ENCODE data around the gene SESN1. TPM values are rescaled to one million over a fixed set of nuclear protein-coding genes. Genes with fewer than 3 reads are reported as not detected.

Gene SESN1
- polyA plus RNA-seq, 3 donors = 1.8 to 21.0 (median 3.1) TPM

DNA sequence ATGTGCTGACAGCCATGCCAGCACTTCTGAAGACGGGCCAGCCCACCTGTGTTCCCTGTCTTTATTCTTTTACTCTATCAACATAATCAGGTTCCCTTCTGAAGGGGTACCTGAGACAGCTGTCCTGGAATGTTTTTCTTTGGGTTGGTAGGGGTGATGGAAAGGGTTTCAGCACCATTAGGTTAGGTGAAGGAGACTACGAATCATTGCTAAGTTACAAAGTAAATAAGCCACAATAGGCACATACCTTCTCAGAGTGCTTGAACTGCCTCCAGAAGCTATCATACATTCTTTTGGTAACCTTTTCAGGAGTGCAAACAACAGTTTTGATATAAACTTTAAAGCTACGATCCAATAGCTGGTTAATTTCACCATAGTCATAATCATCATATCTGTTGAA is 106.3 kb downstream of the SESN1 start:
- H3K27ac ChIP-seq (ENCODE audit: low read depth in 1 of 2, low read length in 2 of 2) = no peak overlapping the region
- H3K79me2 ChIP-seq (ENCODE audit: insufficient read depth, low read length) = no peaks in the 10 kb centered on the region
- TF ChIP-seq, protein P1, sequence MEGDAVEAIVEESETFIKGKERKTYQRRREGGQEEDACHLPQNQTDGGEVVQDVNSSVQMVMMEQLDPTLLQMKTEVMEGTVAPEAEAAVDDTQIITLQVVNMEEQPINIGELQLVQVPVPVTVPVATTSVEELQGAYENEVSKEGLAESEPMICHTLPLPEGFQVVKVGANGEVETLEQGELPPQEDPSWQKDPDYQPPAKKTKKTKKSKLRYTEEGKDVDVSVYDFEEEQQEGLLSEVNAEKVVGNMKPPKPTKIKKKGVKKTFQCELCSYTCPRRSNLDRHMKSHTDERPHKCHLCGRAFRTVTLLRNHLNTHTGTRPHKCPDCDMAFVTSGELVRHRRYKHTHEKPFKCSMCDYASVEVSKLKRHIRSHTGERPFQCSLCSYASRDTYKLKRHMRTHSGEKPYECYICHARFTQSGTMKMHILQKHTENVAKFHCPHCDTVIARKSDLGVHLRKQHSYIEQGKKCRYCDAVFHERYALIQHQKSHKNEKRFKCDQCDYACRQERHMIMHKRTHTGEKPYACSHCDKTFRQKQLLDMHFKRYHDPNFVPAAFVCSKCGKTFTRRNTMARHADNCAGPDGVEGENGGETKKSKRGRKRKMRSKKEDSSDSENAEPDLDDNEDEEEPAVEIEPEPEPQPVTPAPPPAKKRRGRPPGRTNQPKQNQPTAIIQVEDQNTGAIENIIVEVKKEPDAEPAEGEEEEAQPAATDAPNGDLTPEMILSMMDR (IDR thresholded peaks at IDR 0.05) = no peak
- H3K4me3 ChIP-seq (replicated peaks in 1 of 3; ENCODE audit: low read depth in 2 of 3, low read length in 3 of 3) = no peak overlapping the region
- H2AFZ ChIP-seq (ENCODE audit: insufficient read depth, low read depth, low read length, poor library complexity, severe bottlenecking) = no peak overlapping the region
- H3K4me1 Mint-ChIP-seq = peaks cover 8% of the 10 kb centered on the region
- intact Hi-C loops (cut with micrococcal nuclease) = no loop called here
- H3K9me3 Mint-ChIP-seq = peaks cover 0 to 2% (median 0%) of the 10 kb centered on the region in 7 donors
- H3K27me3 ChIP-seq (ENCODE audit: control insufficient read depth in 2 of 2, insufficient read depth in 2 of 2, low read length in 2 of 2) = no peaks in the 10 kb centered on the region
- no peaks in the 10 kb centered on the region for H4K20me1 ChIP-seq (ENCODE audit: insufficient read depth, low read length)
- H3K27ac Mint-ChIP-seq = no peak overlapping the region
- H3K4me2 ChIP-seq (replicated peaks; ENCODE audit: extremely low read depth, low read length, poor library complexity, severe bottlenecking) = no peak overlapping the region
- H3K27me3 Mint-ChIP-seq (ENCODE audit: low read depth in 3 of 3) = peaks cover 0 to 3% (median 0%) of the 10 kb centered on the region in 3 donors
- H3K4me3 Mint-ChIP-seq = no peak overlapping the region
- no CpG with 5 or more reads among the region's 3 CpGs for WGBS (ENCODE audit: insufficient coverage)
- peaks cover 15 to 68% of the 10 kb centered on the region in 2 donors for H3K36me3 ChIP-seq (replicated peaks in 1 of 2; ENCODE audit: control insufficient read depth in 1 of 2, insufficient read depth in 2 of 2, low read length in 2 of 2)
- H3K36me3 Mint-ChIP-seq = peaks cover 51 to 58% of the 10 kb centered on the region in 2 donors
- H3K9me3 ChIP-seq (replicated peaks in 1 of 2; ENCODE audit: control insufficient read depth in 1 of 2, insufficient read depth in 1 of 2, low read length in 2 of 2) = no peaks in the 10 kb centered on the region
- no peak overlapping the region for H3K9ac ChIP-seq (ENCODE audit: insufficient read depth, low read length, poor library complexity, severe bottlenecking)
- no peak for DNase-seq
- peaks cover 4 to 6% of the 10 kb centered on the region in 2 donors for H3K4me1 ChIP-seq (ENCODE audit: control insufficient read depth in 1 of 2, insufficient read depth in 2 of 2, low read length in 2 of 2)

DNA sequence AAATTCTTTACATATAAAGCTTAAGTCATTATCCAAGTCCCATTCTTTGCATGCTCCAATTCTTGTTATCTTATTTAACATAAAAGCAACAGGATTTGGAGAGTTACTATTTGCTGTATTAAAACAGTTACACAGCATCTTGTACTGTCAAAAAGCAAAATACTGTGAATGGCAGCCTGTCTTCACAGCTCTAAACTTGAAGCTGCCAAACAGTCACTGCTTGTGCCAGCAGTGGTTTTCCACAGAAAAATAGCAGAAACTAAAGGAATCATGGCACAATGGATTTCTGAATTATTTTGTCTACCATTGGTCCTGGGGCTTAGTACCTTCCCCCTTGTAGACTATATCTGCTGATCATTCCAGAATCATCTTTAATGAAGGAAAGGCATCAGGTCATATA is 107.5 kb downstream of the SESN1 start:
- peaks cover 44 to 56% of the 10 kb centered on the region in 2 donors for H3K36me3 Mint-ChIP-seq
- intact Hi-C loops (cut with micrococcal nuclease) = no loop called here

More for the DNA sequence above, 107.5 kb downstream of the SESN1 start:
- no peak overlapping the region for H2AFZ ChIP-seq (ENCODE audit: insufficient read depth, low read depth, low read length, poor library complexity, severe bottlenecking)
- H4K20me1 ChIP-seq (ENCODE audit: insufficient read depth, low read length) = no peaks in the 10 kb centered on the region
- peaks cover 15 to 56% of the 10 kb centered on the region in 2 donors for H3K36me3 ChIP-seq (replicated peaks in 1 of 2; ENCODE audit: control insufficient read depth in 1 of 2, insufficient read depth in 2 of 2, low read length in 2 of 2)
- TF ChIP-seq, protein P1 (IDR thresholded peaks at IDR 0.05) = no peak
- Mint-ChIP-seq H3K4me3 (no peak overlapping the region), H3K27ac (no peak overlapping the region), H3K9me3 (peaks cover 0 to 2% (median 0%) of the 10 kb centered on the region in 7 donors), H3K27me3 (ENCODE audit: low read depth in 3 of 3) (peaks cover 0 to 3% (median 0%) of the 10 kb centered on the region in 3 donors), H3K4me1 (peaks cover 18% of the 10 kb centered on the region)
- H3K9ac ChIP-seq (ENCODE audit: insufficient read depth, low read length, poor library complexity, severe bottlenecking) = no peak overlapping the region
- no peak overlapping the region for H3K27ac ChIP-seq (ENCODE audit: low read depth in 1 of 2, low read length in 2 of 2)
- DNase-seq = no peak
- H3K4me2 ChIP-seq (replicated peaks; ENCODE audit: extremely low read depth, low read length, poor library complexity, severe bottlenecking) = no peak overlapping the region
- H3K4me3 ChIP-seq (replicated peaks in 1 of 3; ENCODE audit: low read depth in 2 of 3, low read length in 3 of 3) = no peak overlapping the region
- H3K79me2 ChIP-seq (ENCODE audit: insufficient read depth, low read length) = no peaks in the 10 kb centered on the region
- peaks cover 10 to 17% of the 10 kb centered on the region in 2 donors for H3K4me1 ChIP-seq (ENCODE audit: control insufficient read depth in 1 of 2, insufficient read depth in 2 of 2, low read length in 2 of 2)
- no peaks in the 10 kb centered on the region for H3K27me3 ChIP-seq (ENCODE audit: control insufficient read depth in 2 of 2, insufficient read depth in 2 of 2, low read length in 2 of 2)
- no peaks in the 10 kb centered on the region for H3K9me3 ChIP-seq (replicated peaks in 1 of 2; ENCODE audit: control insufficient read depth in 1 of 2, insufficient read depth in 1 of 2, low read length in 2 of 2)
